ENCODE results near the gene SELENOS.

SELENOS gene

DNA sequence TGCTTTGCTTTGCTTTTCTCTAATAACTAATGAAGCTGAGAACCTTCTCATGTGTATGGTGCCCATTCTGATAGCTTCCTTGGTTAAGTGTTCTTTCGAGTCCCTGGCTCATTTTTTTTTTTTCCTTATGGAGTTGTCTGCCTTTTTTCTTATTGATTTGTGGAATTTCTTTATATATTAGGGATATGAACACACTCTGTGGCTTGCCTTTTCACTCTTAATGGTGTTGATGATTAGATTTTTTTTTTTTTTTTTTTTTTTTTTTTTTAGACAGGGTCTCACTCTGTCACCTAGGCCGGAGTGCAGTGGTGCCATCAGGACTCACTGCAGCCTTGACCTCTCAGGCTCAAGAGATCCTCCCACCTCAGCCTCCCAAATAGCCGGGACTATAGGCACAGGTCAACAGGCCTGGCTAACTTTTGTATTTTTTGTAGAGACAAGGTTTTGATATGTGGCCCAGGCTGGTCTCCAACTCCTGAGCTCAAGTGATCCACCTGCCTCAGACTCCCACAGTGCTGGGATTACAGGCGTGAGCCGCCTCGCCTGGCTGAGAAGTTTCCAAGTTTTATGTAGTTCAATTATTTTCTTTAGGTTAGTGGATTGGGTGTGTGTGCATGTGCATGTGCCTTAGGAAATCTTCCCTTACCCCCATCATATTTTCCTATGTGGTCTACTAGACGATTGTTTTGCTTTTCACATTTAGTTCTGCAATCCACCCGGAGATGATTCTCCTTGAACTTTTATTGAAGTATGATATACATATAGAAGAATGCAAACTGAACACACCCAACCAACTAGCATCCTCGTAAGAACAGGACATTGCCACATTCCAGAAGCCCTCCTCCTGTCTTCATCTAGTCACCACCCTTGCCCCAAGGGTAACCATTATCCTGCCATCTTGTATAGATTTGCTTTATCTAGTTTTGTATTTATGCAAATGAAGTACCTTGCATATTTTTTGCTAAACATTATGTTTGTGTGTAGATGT lies 19.4 kb upstream of the SELENOS start:
- peak overlapping the region; percentile 93; the same call in 1 of the 2 replicates for H3K4me3 ChIP-seq (replicated peaks; ENCODE audit: insufficient read depth, low read length)
- H3K27me3 ChIP-seq (ENCODE audit: insufficient read depth, poor library complexity, severe bottlenecking) = no peaks in the 10 kb centered on the region
- TF ChIP-seq SPI1 (IDR thresholded peaks at IDR 0.05; ENCODE audit: borderline replicate concordance, low read depth) (no peak), GABPA (IDR thresholded peaks at IDR 0.05; ENCODE audit: low read depth) (no peak), POLR2AphosphoS5 (IDR thresholded peaks at IDR 0.05; ENCODE audit: low read depth) (no peak)
- TF ChIP-seq, protein P1, sequence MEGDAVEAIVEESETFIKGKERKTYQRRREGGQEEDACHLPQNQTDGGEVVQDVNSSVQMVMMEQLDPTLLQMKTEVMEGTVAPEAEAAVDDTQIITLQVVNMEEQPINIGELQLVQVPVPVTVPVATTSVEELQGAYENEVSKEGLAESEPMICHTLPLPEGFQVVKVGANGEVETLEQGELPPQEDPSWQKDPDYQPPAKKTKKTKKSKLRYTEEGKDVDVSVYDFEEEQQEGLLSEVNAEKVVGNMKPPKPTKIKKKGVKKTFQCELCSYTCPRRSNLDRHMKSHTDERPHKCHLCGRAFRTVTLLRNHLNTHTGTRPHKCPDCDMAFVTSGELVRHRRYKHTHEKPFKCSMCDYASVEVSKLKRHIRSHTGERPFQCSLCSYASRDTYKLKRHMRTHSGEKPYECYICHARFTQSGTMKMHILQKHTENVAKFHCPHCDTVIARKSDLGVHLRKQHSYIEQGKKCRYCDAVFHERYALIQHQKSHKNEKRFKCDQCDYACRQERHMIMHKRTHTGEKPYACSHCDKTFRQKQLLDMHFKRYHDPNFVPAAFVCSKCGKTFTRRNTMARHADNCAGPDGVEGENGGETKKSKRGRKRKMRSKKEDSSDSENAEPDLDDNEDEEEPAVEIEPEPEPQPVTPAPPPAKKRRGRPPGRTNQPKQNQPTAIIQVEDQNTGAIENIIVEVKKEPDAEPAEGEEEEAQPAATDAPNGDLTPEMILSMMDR (IDR thresholded peaks at IDR 0.05; ENCODE audit: insufficient read depth, low read length) = no peak
- TF ChIP-seq, protein P2, sequence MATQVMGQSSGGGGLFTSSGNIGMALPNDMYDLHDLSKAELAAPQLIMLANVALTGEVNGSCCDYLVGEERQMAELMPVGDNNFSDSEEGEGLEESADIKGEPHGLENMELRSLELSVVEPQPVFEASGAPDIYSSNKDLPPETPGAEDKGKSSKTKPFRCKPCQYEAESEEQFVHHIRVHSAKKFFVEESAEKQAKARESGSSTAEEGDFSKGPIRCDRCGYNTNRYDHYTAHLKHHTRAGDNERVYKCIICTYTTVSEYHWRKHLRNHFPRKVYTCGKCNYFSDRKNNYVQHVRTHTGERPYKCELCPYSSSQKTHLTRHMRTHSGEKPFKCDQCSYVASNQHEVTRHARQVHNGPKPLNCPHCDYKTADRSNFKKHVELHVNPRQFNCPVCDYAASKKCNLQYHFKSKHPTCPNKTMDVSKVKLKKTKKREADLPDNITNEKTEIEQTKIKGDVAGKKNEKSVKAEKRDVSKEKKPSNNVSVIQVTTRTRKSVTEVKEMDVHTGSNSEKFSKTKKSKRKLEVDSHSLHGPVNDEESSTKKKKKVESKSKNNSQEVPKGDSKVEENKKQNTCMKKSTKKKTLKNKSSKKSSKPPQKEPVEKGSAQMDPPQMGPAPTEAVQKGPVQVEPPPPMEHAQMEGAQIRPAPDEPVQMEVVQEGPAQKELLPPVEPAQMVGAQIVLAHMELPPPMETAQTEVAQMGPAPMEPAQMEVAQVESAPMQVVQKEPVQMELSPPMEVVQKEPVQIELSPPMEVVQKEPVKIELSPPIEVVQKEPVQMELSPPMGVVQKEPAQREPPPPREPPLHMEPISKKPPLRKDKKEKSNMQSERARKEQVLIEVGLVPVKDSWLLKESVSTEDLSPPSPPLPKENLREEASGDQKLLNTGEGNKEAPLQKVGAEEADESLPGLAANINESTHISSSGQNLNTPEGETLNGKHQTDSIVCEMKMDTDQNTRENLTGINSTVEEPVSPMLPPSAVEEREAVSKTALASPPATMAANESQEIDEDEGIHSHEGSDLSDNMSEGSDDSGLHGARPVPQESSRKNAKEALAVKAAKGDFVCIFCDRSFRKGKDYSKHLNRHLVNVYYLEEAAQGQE (IDR thresholded peaks at IDR 0.05; ENCODE audit: insufficient replicate concordance, low read depth) = no peak
- no peak for DNase-seq (ENCODE audit: low read depth in 1 of 2, low spot score in 1 of 2)
- peak overlapping the region; percentile 98 for H3K27ac ChIP-seq (replicated peaks)

DNA sequence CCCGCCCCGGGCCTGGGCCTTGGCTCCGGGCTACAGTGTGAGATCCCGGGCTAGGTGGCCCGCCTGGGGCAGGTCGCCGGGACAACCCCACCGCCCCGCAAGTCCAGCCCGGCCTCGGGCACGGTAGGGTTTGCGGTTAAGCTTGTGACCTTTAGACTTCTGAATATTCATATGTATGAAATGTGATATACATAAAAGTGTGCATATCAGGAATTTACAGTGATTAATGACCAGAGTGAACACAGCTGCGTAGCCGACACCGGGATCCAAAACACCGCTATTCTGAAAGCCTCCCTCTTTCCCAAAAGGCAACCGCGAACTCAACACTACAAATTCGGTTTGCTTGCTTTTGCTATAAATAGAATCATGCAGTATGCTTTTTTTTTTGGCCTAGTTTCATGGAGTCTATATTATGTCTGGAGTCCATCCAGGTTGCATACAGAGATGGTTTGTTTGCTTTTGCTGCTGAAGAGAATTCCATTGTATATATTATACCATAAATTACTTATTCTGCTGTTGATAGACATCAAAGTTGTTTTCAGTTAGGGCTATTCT lies 18.4 kb upstream of the SELENOS start:
- no peaks in the 10 kb centered on the region for H3K27me3 ChIP-seq (ENCODE audit: insufficient read depth, poor library complexity, severe bottlenecking)
- no peak for DNase-seq (ENCODE audit: low read depth in 1 of 2, low spot score in 1 of 2)
- peak overlapping the region; percentile 98 for H3K27ac ChIP-seq (replicated peaks)
- peak overlapping the region; percentile 93 for H3K4me3 ChIP-seq (replicated peaks; ENCODE audit: insufficient read depth, low read length)
- no peak for TF ChIP-seq GABPA (IDR thresholded peaks at IDR 0.05; ENCODE audit: low read depth)
- TF ChIP-seq SPI1 (IDR thresholded peaks at IDR 0.05; ENCODE audit: borderline replicate concordance, low read depth) = no peak
- TF ChIP-seq, protein P1 (IDR thresholded peaks at IDR 0.05; ENCODE audit: insufficient read depth, low read length) = no peak
- TF ChIP-seq POLR2AphosphoS5 (IDR thresholded peaks at IDR 0.05; ENCODE audit: low read depth) = no peak
- TF ChIP-seq, protein P2 (IDR thresholded peaks at IDR 0.05; ENCODE audit: insufficient replicate concordance, low read depth) = no peak

DNA sequence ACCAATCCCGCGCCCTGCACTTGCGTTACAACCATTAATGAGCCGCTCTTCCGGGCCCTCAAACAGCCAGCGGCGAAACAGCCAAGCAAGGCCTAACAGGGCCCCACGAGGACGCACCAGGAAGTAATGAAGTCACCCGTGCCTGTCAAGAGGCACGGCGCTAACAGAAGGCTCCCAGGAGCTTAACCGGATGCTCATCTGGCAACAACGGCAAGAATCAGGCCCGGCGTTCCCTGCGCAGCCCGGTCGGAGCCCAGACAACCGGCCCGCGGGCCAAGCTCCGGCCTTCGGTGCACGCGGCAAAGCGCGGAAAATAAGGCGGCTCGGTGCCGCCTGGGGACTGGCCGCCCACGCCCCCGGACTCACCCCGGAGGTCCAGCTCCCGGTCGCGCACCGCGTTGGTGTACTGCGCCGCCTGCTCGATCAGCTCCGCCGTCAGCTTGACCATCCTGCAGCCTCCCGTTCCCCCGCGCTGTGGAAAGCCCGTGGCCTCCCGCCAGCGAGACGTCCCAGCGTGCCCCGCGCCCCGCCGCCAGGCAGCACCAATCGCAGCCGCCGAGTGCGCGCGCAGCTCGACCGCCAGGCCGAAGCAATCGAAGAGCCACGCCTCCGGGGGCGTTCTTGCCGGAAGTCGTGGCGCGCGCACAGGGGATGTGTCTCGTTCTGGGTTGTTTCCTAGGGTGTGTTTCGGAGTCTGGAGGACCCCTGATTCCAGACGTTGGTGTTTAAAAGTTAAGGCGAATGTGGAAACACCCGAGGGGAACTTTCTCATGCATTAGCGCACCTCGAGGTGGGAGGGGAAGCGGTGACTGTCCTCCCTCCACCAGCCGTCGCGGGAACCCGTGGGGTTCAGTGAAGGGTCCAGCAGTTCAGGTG lies 17.7 kb upstream of the SELENOS start, which contains the start of gene SNRPA1:
SNRPA1 (minus strand) TSS at position 518 of the 876 bp plus-strand sequence; CDS start at position 448, 70 bp downstream.
- Histone ChIP-seq H3K4me3 (replicated peaks; ENCODE audit: insufficient read depth, low read length) (peak within 1 kb of the TSS; percentile 93), H3K27ac (replicated peaks) (peak within 1 kb of the TSS; percentile 98), H3K27me3 (ENCODE audit: insufficient read depth, poor library complexity, severe bottlenecking) (no peaks in the 10 kb centered on the region)
- peak; percentile 91 to 96 for DNase-seq (ENCODE audit: low read depth in 1 of 2, low spot score in 1 of 2)
- TF ChIP-seq, protein P1 (IDR thresholded peaks at IDR 0.05; ENCODE audit: insufficient read depth, low read length) = no peak
- TF ChIP-seq POLR2AphosphoS5 (IDR thresholded peaks at IDR 0.05; ENCODE audit: low read depth) (peak; percentile 96), GABPA (IDR thresholded peaks at IDR 0.05; ENCODE audit: low read depth) (peak; percentile 77)
- TF ChIP-seq, protein P2 (IDR thresholded peaks at IDR 0.05; ENCODE audit: insufficient replicate concordance, low read depth) = peak; percentile 12

Measured in HL-60 (cell line).